GM10266 (cell line): ENCODE measurements around the gene ASB17.
"Not testable (repeated sequence)": the region's sequence is repeated elsewhere in the genome, so short reads cannot be mapped to it uniquely, and the experiment has no call there.

ENCODE experiments used
- DNase-seq: peaks from one replicate; pipeline ENCODE4 v3.0.0; 2012; ENCODE audit errors: extremely low spot score
- TF ChIP-seq, protein P1 (sequence below): IDR thresholded peaks from 2 replicates; pipeline ENCODE4 v1.5.1; 2012; ENCODE audit warnings: mild to moderate bottlenecking, low read depth; ENCODE audit not compliant: control insufficient read depth, insufficient read depth; ENCODE audit errors: missing control alignments

The ASB17 gene, protein sequence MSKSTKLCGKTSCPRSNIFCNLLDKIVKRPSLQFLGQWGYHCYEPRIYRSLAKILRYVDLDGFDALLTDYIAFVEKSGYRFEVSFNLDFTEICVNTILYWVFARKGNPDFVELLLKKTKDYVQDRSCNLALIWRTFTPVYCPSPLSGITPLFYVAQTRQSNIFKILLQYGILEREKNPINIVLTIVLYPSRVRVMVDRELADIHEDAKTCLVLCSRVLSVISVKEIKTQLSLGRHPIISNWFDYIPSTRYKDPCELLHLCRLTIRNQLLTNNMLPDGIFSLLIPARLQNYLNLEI

DNA sequence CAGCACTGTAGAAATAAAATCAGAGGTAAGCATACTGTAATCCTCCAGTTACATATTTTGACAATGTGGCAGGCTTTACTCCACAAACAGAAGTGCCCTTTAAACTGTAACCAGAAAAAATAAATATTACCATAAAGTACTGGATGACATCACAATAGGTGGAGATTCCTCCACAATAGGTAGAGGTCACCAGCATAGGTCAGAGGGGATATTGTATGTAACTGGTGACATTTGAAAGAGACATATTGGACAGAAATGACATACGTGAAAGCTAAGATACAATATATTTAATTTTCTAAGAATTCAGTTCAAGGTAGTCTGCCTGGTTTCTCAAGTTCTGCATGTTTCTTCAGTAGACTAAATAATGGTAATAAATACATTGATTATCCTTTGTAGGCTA is at the start of gene ASB17:
Gene ASB17, minus strand, starts transcription at position 101 of the 400 bp plus-strand sequence. CDS start 113 bp downstream, outside the sequence.
- no peak for DNase-seq
- TF ChIP-seq, protein P1, sequence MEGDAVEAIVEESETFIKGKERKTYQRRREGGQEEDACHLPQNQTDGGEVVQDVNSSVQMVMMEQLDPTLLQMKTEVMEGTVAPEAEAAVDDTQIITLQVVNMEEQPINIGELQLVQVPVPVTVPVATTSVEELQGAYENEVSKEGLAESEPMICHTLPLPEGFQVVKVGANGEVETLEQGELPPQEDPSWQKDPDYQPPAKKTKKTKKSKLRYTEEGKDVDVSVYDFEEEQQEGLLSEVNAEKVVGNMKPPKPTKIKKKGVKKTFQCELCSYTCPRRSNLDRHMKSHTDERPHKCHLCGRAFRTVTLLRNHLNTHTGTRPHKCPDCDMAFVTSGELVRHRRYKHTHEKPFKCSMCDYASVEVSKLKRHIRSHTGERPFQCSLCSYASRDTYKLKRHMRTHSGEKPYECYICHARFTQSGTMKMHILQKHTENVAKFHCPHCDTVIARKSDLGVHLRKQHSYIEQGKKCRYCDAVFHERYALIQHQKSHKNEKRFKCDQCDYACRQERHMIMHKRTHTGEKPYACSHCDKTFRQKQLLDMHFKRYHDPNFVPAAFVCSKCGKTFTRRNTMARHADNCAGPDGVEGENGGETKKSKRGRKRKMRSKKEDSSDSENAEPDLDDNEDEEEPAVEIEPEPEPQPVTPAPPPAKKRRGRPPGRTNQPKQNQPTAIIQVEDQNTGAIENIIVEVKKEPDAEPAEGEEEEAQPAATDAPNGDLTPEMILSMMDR: no peak

DNA sequence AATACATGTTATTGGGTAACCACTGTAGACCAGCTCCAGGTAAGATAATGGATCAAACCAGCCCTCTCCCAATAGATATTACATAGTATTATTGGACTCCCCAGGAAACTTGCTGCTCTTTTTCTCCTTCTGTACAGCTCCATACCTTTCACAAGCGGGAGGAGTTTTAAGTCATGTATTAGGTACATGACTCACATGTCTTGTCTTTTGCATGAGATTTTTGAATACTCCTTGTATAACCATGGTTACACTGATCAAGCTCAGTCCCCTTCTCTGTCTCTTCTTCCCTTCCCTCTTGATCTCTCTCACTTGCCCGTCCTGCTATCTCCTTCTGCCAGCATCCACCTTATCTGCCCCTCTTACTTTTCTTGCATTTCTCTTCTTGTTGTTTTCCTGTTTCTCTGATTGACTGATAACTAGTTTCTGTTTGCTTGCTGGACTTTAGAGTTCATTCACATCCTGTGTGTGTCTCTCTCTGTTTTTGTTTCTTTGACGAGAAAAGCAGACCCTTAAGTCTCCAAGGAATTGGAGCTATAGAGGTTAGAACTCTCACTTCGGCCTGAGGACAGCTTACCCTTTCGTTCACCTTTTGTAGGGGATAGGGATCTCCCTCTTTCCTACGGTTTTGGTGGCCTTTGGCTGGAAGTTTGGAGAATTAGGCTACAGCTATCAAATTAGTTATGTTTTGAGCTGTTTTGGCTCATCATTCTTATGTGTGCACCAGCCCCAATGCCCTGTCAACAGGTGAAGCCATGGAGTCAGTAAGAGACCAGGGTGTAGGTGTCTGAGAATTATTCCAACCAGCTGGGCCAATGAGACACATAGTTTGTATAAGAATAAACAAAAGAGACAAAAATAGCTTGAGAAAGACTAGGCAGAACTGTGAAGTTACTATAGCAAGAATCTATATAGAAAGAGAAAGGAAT is 49.0 kb upstream of the ASB17 start:
- TF ChIP-seq, protein P1: no peak
- peak; percentile 12 for DNase-seq

DNA sequence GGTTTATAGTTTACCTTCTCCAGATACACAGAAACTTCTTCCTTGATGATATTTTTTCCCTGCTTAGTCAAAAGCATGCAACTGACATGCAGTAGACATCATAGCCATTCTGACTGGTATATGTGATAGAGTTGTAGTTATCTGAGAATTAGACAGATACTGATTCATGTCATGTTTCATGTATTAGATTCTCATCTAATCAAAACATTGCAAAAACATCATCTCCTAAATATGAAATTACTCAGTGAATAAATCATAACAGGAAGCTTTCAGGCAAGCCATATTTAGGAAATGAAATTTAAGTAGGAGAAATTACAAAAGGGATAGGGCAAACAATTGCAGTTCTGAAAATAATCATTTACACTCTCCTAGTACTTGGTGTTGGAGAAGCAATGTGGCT is 38.4 kb upstream of the ASB17 start:
- TF ChIP-seq, protein P1: no peak
- DNase-seq: no peak

DNA sequence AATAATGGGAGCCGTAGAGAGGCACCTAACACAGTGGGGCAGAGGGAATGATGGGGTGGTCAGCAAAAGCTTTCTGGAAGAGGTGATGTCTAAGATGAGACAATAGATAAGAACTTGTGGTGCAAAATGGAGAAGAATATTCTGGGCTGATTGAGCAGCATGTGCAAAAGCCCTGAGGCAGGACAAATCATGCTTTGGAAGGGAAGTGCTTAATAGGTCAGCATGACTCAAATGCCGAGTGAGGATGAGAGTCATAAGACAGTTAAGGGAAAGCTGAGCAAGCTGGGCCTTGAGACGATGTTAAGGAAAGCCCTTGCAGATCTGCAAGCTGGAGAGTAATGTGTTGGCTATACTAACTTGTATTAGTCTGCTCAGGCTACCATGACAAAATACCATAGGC is 37.3 kb upstream of the ASB17 start:
- TF ChIP-seq, protein P1: no peak
- DNase-seq: no peak

DNA sequence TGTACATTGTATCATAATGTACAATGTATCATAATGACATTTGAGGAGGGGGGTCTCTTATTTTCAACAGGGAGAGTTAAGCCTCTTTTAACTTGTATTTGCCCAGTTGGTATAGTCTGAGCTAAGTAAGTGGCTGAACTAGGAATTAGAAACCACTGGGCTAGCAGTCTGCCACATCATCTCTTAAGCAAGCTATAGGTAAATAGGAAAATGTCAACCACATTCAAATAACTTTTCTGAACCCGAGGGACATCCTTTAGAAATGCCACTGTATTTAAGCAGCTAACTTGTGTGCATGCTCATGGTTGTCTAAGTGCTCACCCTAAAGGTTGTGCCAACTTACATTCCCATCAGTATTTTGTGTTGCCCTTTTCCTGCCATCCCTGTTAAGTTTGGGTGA is 35.5 kb upstream of the ASB17 start:
- no peak for DNase-seq
- TF ChIP-seq, protein P1: no peak

DNA sequence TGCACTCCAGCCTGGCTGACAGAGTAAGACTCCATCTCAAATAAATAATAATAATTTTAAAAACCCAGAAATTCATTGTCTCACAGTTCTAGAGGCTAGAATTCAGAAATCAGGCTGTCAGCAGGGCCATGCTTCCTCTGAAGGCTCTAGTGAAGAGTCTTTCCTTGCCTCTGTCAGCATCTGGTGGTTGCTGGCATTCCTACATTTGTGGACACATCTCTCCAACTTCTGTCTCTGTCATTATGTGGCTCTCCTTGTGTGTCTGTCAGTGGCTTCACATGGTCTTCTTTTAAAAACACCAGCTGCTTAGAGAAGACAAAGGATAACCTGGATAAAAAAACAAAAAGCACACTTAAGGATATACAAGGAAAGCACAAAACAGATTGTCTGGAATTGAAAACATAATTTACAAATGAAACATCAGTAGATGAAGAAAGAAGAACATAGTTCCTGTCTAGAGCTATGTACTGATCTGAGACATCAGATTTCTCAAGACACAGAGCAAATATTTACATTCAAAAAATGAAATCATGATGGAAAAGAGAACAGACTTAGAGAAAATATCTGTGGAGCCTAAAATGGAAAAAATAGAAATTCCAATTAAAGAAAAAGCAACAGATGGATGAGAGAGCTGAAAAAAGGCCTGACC is 32.7 kb upstream of the ASB17 start:
- DNase-seq: no peak
- TF ChIP-seq, protein P1: no peak

DNA sequence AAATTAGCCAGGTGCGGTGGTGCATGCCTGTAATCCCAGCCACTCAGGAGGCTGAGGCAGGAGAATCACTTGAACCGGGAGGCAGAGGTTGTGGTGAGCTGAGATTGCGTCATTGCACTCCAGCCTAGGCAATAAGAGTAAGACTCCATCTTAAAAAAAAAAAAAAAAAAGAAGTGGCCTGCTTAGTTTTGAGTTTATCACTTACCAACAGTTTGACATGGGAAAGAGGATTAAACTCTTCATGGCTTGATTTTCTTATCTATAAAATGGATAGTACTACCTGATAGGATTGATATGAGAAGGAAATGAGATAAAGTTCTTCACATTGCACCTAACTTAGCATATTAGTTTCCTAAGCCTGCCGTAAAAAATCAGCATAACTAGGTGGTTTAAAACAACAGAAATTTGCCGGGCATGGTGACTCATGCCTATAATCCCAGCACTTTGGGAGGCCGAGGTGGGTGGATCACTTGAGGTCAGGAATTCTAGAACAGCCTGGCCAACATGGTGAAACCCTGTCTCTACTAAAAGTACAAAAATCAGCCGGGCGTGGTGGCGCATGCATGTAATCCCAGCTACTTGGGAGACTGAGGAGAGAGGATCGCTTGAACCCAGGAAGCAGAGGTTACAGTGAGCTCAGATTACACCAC is 32.0 kb upstream of the ASB17 start:
- not testable (repeated sequence) for DNase-seq
